SK-N-SH treated with all-trans-retinoic acid at 6 μM for 48 hours (cell line): ENCODE data around the gene PCSK9.

Source experiments
- ATAC-seq: fragments of 200-7000 bp; cut with Tn5 transposase; 3 replicates; pipeline ENCODE4 v1.9.1; 2020; ENCODE audit warnings: mild to moderate bottlenecking, moderate library complexity
- BACH2 ChIP-seq: fragments of 250-450 bp; sonication (Bioruptor Pico); IDR thresholded peaks from 2 replicates; pipeline ENCODE4 v1.9.0; 2021; ENCODE audit warnings: mild to moderate bottlenecking, borderline replicate concordance
- CREB5 ChIP-seq: fragments of 250-450 bp; sonication (Bioruptor Pico); IDR thresholded peaks from 2 replicates; pipeline ENCODE4 v1.5.1; 2020; ENCODE audit warnings: low read depth, mild to moderate bottlenecking, moderate library complexity
- ESRRG ChIP-seq: fragments of 250-450 bp; sonication (Bioruptor Pico); IDR thresholded peaks from 2 replicates; pipeline ENCODE4 v1.6.1; 2021; ENCODE audit warnings: mild to moderate bottlenecking
- GLIS3 ChIP-seq: fragments of 250-450 bp; sonication (Bioruptor Pico); IDR thresholded peaks from 2 replicates; pipeline ENCODE4 v1.5.0; 2020; ENCODE audit warnings: mild to moderate bottlenecking, moderate library complexity
- ISL1 ChIP-seq: fragments of 250-450 bp; sonication (Bioruptor Pico); IDR thresholded peaks from 2 replicates; pipeline ENCODE4 v2.1.2; 2022; ENCODE audit warnings: mild to moderate bottlenecking, moderate library complexity
- PATZ1 ChIP-seq: fragments of 250-450 bp; sonication (Bioruptor Pico); IDR thresholded peaks from 2 replicates; pipeline ENCODE4 v1.8.0; 2020; ENCODE audit warnings: mild to moderate bottlenecking, moderate library complexity, borderline replicate concordance
- PPARA ChIP-seq: fragments of 250-450 bp; sonication (Bioruptor Pico); IDR thresholded peaks from 2 replicates; pipeline ENCODE4 v1.5.0; 2020; ENCODE audit warnings: mild to moderate bottlenecking, borderline replicate concordance
- TCF4 ChIP-seq: fragments of 250-450 bp; sonication (Bioruptor Pico); IDR thresholded peaks from 2 replicates; pipeline ENCODE4 v1.8.0; 2021; ENCODE audit warnings: mild to moderate bottlenecking, moderate library complexity, borderline replicate concordance
- TOX ChIP-seq: fragments of 250-450 bp; sonication (Bioruptor Pico); IDR thresholded peaks from 2 replicates; pipeline ENCODE4 v1.8.0; 2021; ENCODE audit warnings: mild to moderate bottlenecking, moderate library complexity, borderline replicate concordance
- ZC3H10 ChIP-seq: fragments of 250-450 bp; sonication (Bioruptor Pico); IDR thresholded peaks from 2 replicates; pipeline ENCODE4 v1.5.1; 2021; ENCODE audit warnings: mild to moderate bottlenecking, moderate library complexity
- ZFP3 ChIP-seq: fragments of 250-450 bp; sonication (Bioruptor Pico); IDR thresholded peaks from 2 replicates; pipeline ENCODE4 v1.5.0; 2020; ENCODE audit warnings: mild to moderate bottlenecking, moderate library complexity
- ZFP30 ChIP-seq: fragments of 450-650 bp; formaldehyde crosslinking; IDR thresholded peaks from 2 replicates; pipeline ENCODE4 v1.5.0; 2022; ENCODE audit warnings: mild to moderate bottlenecking, moderate library complexity
- ZNF565 ChIP-seq: fragments of 450-650 bp; formaldehyde crosslinking; conservative IDR thresholded peaks from 2 replicates; pipeline ENCODE4 v1.5.0; 2020; ENCODE audit warnings: low read depth, mild to moderate bottlenecking, moderate library complexity
- ZNF70 ChIP-seq: fragments of 450-650 bp; formaldehyde crosslinking; IDR thresholded peaks from 2 replicates; pipeline ENCODE4 v1.5.0; 2020; ENCODE audit warnings: mild to moderate bottlenecking, moderate library complexity
- ZNF8 ChIP-seq: fragments of 450-650 bp; formaldehyde crosslinking; IDR thresholded peaks from 2 replicates; pipeline ENCODE4 v1.5.0; 2020; ENCODE audit warnings: mild to moderate bottlenecking, moderate library complexity
- TF ChIP-seq, protein P1 (sequence below): fragments of 250-450 bp; sonication (Bioruptor Pico); IDR thresholded peaks from 2 replicates; pipeline ENCODE4 v1.5.0; 2020; ENCODE audit warnings: mild to moderate bottlenecking, moderate library complexity
- TF ChIP-seq, protein P2 (sequence below): fragments of 250-450 bp; sonication (Bioruptor Pico); IDR thresholded peaks from 2 replicates; pipeline ENCODE4 v1.5.1; 2021; ENCODE audit warnings: mild to moderate bottlenecking, moderate library complexity
- TF ChIP-seq, protein P3 (sequence below): fragments of 250-450 bp; sonication (Bioruptor Pico); IDR thresholded peaks from 2 replicates; pipeline ENCODE4 v1.8.0; 2021; ENCODE audit warnings: low read depth, mild to moderate bottlenecking, moderate library complexity, borderline replicate concordance

Gene PCSK9

DNA sequence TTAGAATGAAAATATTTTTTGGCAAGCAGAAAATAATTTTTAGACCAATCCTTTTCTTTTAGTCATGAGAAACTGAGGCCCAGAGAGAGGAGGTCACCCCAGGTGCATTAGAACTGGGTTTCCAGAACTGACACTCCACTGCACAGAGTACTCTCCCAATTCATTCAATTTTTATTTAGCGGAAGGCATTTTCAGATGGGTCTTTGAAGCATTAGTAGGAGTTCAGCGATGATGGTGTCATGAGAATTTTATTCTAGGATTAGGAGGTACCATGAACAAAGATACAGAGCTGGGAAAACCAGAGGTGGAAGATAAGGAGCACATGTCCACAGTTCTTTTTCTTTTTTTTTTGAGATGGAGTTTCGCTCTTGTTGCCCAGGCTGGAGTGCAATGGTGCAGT is 2.3 kb downstream of the PCSK9 start:
- TF ChIP-seq ZNF8 (CRISPR knock-in tag) (no peak), ZFP3 (CRISPR knock-in tag) (peak; percentile 90)
- no peak for ATAC-seq

DNA sequence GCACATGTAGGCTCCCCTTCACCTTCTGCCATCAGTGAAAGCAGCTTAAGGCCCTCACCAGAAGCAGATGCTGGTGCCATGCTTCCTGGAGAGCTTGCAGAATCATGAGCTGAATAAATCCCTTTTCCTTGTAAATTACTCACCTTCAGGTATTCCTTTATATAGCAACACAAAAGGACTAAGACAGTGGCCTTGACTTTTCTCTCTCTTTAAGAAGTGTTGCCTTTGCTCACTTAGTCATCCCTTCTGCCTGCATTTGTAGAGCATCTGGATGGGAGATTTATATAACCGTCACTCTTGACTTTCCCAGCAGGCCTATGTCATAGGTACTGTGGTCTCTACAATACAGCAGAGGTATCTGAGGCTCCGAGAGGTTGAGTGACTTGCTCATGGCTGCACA is 3.7 kb downstream of the PCSK9 start:
- ATAC-seq = no peak
- TF ChIP-seq, protein P1, sequence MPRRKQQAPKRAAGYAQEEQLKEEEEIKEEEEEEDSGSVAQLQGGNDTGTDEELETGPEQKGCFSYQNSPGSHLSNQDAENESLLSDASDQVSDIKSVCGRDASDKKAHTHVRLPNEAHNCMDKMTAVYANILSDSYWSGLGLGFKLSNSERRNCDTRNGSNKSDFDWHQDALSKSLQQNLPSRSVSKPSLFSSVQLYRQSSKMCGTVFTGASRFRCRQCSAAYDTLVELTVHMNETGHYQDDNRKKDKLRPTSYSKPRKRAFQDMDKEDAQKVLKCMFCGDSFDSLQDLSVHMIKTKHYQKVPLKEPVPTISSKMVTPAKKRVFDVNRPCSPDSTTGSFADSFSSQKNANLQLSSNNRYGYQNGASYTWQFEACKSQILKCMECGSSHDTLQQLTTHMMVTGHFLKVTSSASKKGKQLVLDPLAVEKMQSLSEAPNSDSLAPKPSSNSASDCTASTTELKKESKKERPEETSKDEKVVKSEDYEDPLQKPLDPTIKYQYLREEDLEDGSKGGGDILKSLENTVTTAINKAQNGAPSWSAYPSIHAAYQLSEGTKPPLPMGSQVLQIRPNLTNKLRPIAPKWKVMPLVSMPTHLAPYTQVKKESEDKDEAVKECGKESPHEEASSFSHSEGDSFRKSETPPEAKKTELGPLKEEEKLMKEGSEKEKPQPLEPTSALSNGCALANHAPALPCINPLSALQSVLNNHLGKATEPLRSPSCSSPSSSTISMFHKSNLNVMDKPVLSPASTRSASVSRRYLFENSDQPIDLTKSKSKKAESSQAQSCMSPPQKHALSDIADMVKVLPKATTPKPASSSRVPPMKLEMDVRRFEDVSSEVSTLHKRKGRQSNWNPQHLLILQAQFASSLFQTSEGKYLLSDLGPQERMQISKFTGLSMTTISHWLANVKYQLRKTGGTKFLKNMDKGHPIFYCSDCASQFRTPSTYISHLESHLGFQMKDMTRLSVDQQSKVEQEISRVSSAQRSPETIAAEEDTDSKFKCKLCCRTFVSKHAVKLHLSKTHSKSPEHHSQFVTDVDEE = no peak
- TF ChIP-seq ESRRG (CRISPR knock-in tag) (no peak), CREB5 (CRISPR knock-in tag) (no peak), BACH2 (CRISPR knock-in tag) (no peak), PPARA (CRISPR knock-in tag) (no peak)
- TF ChIP-seq, protein P2, sequence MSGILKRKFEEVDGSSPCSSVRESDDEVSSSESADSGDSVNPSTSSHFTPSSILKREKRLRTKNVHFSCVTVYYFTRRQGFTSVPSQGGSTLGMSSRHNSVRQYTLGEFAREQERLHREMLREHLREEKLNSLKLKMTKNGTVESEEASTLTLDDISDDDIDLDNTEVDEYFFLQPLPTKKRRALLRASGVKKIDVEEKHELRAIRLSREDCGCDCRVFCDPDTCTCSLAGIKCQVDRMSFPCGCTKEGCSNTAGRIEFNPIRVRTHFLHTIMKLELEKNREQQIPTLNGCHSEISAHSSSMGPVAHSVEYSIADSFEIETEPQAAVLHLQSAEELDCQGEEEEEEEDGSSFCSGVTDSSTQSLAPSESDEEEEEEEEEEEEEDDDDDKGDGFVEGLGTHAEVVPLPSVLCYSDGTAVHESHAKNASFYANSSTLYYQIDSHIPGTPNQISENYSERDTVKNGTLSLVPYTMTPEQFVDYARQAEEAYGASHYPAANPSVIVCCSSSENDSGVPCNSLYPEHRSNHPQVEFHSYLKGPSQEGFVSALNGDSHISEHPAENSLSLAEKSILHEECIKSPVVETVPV (CRISPR knock-in tag) = no peak
- TF ChIP-seq, protein P3, sequence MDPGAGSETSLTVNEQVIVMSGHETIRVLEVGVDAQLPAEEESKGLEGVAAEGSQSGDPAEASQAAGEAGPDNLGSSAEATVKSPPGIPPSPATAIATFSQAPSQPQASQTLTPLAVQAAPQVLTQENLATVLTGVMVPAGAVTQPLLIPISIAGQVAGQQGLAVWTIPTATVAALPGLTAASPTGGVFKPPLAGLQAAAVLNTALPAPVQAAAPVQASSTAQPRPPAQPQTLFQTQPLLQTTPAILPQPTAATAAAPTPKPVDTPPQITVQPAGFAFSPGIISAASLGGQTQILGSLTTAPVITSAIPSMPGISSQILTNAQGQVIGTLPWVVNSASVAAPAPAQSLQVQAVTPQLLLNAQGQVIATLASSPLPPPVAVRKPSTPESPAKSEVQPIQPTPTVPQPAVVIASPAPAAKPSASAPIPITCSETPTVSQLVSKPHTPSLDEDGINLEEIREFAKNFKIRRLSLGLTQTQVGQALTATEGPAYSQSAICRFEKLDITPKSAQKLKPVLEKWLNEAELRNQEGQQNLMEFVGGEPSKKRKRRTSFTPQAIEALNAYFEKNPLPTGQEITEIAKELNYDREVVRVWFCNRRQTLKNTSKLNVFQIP (CRISPR knock-in tag) = no peak
- TF ChIP-seq, all 23 proteins: peak for 0

GRCh38 chr1:55043726-55044125 is 4.4 kb downstream of the PCSK9 start:
- ATAC-seq = no peak
- no peak for TF ChIP-seq ZNF565 (CRISPR knock-in tag)
- TF ChIP-seq ESRRG (CRISPR knock-in tag) = no peak
- no peak for TF ChIP-seq ZNF70 (CRISPR knock-in tag)

GRCh38 chr1:55044617-55045397 is 5.5 kb downstream of the PCSK9 start:
- no peak for ATAC-seq

GRCh38 chr1:55045430-55045829 is 6.1 kb downstream of the PCSK9 start:
- ATAC-seq = no peak
- TF ChIP-seq CREB5 (CRISPR knock-in tag) (no peak), ZFP30 (CRISPR knock-in tag) (no peak), ZFP3 (CRISPR knock-in tag) (no peak), ZC3H10 (CRISPR knock-in tag) (no peak), GLIS3 (CRISPR knock-in tag) (no peak)
- TF ChIP-seq, protein P2 (CRISPR knock-in tag) = no peak
- TF ChIP-seq, protein P3 (CRISPR knock-in tag) = no peak

More at GRCh38 chr1:55044617-55045397, 5.5 kb downstream of the PCSK9 start:
- TF ChIP-seq ISL1 (no peak), BACH2 (CRISPR knock-in tag) (no peak), TCF4 (no peak), TOX (CRISPR knock-in tag) (no peak), PATZ1 (no peak)
